ENCODE measurements around the gene PLXDC1.
"Not testable (repeated sequence)": the region's sequence is repeated elsewhere in the genome, so short reads cannot be mapped to it uniquely, and the experiment has no call there.

The PLXDC1 gene

GRCh38 chr17:39181303-39181702 lies 29.9 kb upstream of the PLXDC1 start:
- DNase-seq (ENCODE audit: low spot score), result no peak

DNA sequence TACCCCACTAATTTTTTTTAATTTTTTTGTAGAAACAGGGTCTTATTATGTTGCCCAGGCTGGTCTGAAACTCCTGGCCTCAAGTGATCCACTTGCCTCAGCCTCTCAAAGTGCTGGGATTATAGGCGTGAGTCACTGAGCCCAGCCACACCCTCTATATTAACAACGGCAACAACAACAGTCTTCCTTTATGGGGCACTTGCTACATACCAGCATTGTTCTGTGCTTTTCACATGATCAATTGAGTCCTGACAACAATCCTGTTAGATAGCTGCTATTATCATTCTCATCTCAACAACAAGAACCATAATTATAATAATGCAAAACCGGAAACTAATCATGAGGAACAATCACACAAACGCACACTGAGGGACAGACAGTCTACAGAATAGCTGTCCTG lies 27.1 kb upstream of the PLXDC1 start:
- DNase-seq (ENCODE audit: low spot score), result peak; percentile 60

GRCh38 chr17:39177256-39177655 lies 25.8 kb upstream of the PLXDC1 start:
- no peak for DNase-seq (ENCODE audit: low spot score)

DNA sequence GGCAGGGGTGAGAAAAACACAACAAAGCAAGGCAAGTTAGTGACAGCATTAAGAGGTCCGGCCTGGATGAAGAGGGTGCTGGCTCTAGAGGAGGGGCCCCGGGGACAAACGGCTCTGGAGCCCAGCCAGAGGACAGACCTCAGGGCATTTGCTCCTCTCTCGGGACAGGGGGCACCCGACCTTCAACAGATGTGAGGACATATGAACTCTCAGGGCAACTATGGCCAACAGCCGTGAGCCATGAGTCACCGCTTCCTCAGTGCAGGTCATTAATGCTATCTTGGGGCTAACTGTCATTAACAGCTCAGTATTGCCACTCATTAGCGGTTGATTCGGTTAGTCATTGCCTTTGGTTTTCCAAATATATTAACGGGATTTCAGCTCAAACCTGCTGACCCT lies 24.3 kb upstream of the PLXDC1 start:
- DNase-seq (ENCODE audit: low spot score), result no peak

- peak; percentile 73 for DNase-seq (ENCODE audit: low spot score)
Observed at GRCh38 chr17:39174920-39175694, 23.7 kb upstream of the PLXDC1 start.

DNA sequence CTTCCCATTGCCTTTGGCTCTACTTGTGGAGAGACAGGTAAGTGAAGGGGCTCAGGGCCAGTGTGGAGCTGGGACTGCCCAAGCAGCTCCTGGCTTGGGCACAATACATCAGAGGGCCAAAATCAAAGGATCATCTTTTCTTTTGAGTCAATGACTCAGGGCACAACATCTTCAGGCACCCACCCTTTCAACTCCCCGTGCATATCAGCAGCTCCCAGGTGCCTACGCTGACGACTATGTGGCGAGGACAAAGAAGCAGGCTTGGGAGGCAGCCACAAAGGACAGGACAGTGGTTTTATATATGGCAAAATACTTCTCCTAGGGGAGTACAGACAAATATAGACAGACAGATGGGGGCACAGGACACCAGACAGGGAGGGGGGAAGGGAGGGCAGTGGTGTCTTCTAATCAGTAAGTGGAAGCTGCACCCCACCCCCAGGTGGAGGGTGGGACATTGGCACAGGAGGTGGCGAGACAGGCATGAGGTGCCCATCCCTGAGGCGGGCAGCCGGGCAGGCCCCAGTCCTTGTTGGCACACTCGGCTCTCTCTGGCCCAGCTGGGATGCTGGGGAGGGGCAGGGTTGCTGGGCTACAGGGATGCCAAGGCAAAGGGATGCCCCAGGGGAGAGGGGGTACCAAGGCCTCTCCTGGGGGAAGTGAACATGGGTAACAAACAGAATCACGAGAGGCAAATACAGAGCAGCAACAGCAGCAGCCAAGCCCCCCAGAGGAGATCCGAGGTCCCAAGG lies 22.3 kb upstream of the PLXDC1 start:
- no peak for DNase-seq (ENCODE audit: low spot score)

GRCh38 chr17:39173080-39173479 lies 21.6 kb upstream of the PLXDC1 start:
- no peak for DNase-seq (ENCODE audit: low spot score)

DNA sequence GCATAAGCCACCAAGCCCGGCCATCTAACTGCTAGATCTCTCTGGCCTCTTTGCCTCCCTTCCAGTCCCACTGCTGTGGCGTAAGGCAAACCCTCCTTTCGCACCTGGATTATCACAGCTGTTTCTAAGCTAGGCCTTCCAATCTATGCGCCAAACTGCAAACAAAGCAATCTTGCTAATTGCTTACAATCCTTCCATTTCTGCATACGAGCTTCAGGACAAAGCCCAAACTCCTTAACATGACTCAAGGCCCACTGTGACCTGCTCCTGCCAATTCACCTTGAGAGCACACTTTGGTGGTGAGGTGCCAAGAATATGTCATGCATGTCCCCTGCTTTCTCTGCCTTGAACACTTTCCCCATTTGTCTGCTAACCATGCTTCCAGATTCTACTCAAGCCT lies 20.5 kb upstream of the PLXDC1 start:
- DNase-seq (ENCODE audit: low spot score), result no peak

DNA sequence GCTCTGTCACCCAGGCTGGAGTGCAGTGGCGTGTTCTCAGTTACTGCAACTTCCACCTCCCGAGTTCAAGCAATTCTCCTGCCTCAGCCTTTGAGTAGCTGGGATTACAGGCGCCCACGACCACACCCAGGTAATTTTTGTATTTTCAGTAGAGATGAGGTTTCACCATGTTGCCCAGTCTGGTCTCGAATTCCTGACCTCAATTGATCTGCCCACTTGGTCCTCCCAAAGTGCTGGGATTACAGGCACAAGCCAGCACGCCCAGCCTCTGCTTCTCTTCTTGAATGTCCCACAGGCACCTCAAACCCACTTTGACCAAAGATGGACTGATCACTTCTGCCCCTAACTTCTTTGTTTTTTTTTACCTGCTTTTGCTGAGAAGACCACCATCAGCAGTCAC lies 19.1 kb upstream of the PLXDC1 start:
- no peak for DNase-seq (ENCODE audit: low spot score)

DNA sequence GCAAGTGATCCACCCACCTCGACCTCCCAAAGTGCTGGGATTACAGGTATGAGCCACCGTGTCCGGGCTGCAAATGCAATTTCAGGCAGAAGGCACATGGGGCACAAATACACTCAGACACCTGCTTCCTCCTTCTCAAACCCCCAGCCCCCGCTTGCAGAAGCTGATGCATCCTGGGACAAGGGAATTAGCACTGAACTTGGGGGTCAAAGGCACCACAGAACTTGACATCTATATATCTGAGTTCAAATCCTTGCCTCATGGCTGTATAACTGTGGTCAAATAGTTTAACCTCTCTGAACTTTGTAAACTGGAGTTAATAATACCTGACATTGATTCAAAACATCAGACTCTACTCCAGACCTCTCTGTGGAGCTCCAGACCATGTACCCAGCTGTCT lies 18.7 kb upstream of the PLXDC1 start:
- no peak for DNase-seq (ENCODE audit: low spot score)

GRCh38 chr17:39169518-39169917 lies 18.1 kb upstream of the PLXDC1 start:
- DNase-seq (ENCODE audit: low spot score), result no peak

- DNase-seq (ENCODE audit: low spot score), result no peak
Observed at GRCh38 chr17:39169101-39169500, 17.7 kb upstream of the PLXDC1 start.

DNA sequence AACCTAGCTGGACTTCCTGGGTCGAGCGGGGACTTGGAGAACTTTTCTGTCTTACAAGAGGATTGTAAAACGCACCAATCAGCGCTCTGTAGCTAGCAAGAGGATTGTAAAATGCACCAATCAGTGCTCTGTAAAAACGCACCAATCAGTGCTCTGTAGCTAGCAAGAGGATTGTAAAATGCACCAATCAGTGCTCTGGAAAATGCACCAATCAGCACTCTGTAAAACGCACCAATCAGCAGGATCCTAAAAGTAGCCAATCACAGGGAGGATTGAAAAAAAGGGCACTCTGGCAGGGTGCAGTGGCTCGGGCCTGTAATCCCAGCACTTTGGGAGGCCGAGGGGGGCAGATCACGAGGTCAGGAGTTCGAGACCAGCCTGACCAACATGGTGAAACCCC lies 17.1 kb upstream of the PLXDC1 start:
- DNase-seq (ENCODE audit: low spot score), result not testable (repeated sequence)

GRCh38 chr17:39167476-39167875 lies 16.0 kb upstream of the PLXDC1 start:
- DNase-seq (ENCODE audit: low spot score), result no peak

DNA sequence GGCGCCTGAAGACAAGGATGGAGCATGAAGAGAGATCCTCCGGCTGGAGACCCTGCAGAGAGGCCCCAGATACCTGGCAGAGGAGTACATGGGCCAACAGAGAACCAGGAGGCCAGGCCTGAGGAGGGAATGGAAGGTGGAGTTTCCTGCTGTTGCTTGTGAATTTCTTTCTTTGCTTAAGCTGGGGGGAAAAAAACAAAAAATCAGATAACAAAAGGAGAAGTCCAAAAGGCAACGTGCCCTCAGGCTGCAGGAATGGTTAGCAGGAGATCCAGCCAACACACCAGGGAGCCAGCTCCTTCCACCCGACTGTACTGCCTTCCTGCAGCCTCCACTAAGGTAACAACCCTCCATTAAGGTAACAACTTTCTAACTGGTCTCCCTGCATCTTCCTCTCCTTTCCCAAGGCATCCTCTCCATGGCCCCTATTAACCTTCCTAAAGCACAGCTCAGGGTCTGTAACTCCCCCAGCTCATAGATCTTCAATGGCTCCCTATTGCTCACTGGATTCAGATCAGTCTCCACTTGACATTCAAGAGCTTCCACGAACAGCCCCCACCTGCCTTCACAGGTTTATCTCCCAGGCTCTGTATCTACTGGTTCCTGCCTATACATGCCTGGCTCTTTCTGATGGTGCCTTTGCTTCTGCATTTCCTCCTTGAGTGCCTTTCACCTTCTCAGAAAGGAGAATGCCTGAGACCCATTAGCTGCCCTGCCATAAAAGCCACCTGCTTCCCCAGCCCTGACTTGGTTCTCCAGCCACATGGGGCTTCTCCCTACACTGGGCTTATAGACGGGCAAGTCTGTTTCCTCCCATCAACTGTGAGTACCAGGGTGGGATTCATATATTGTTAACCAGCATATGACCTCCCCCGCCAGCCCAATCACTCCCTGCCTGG lies 15.2 kb upstream of the PLXDC1 start:
- DNase-seq (ENCODE audit: low spot score), result no peak

GRCh38 chr17:39165841-39166349 lies 14.5 kb upstream of the PLXDC1 start, which contains the start of gene ARL5C:
ARL5C (minus strand) TSS chr17:39166161; CDS start chr17:39165760, 401 bp downstream.
- no peak for DNase-seq (ENCODE audit: low spot score)

GRCh38 chr17:39165178-39165840 lies 13.9 kb upstream of the PLXDC1 start:
- DNase-seq (ENCODE audit: low spot score), result no peak

- peak; percentile 98 for DNase-seq (ENCODE audit: low spot score)
Observed at GRCh38 chr17:39164675-39165143, 13.3 kb upstream of the PLXDC1 start.

DNA sequence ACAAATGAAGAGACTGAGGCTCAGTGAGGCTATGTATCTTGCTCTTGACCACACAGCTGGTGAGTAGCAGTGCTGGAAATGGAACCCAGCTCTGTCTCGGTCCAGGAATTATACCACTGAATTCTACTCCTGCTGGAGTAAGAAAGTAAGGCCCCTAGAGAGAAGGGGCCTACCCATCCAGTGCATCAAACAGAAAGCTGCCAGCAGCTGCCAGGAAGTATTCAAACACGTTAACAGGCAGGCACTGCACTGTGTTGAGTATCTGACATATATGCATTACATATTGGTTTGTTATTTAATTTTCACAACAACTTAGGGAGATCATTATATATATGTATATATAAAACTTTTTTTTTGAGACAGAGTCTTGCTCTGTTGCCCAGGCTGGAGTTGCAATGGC lies 10.5 kb upstream of the PLXDC1 start:
- no peak for DNase-seq (ENCODE audit: low spot score)

- DNase-seq (ENCODE audit: low spot score), result no peak
Observed at GRCh38 chr17:39158623-39159022, 7.2 kb upstream of the PLXDC1 start.

- DNase-seq (ENCODE audit: low spot score), result no peak
Observed at GRCh38 chr17:39156491-39156890, 5.1 kb upstream of the PLXDC1 start.

GRCh38 chr17:39155654-39156053 lies 4.2 kb upstream of the PLXDC1 start:
- DNase-seq (ENCODE audit: low spot score), result no peak
